GM19395 (cell line): ENCODE measurements around the gene RPS6KA1.
"Not testable (repeated sequence)": the region's sequence is repeated elsewhere in the genome, so short reads cannot be mapped to it uniquely, and the experiment has no call there.

Experiments used
- ATAC-seq: cut with Tn5 transposase; IDR thresholded peaks from one replicate; pipeline ENCODE4 v1.9.1; 2021; ENCODE audit warnings: mild to moderate bottlenecking, moderate library complexity; ENCODE audit not compliant: unreplicated experiment

The RPS6KA1 gene

GRCh38 chr1:26585471-26585870 is 55.9 kb downstream of the RPS6KA1 start:
- ATAC-seq = no peak

GRCh38 chr1:26593385-26593784 is 63.8 kb downstream of the RPS6KA1 start:
- no peak for ATAC-seq

- not testable (repeated sequence) for ATAC-seq
Observed at GRCh38 chr1:26594593-26594992, 65.0 kb downstream of the RPS6KA1 start.

DNA sequence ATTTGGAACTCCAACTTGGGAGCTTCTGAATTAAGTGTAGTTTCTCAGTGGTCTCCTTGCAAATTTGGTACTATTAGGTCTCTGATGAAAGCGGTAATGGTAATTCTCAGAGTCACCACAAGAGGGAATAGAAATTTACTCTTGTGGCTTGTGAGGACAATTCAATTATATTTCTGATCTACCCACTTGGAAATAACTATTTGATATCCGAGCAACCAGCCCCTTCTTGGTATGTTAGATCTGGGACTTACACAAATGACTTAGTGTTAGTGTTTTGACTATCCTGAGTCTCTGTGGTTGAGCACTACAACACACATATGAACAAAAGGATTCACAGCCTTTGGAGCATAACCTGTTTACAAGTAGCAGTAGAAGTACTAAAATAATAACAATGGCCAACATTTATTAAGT is 68.1 kb downstream of the RPS6KA1 start:
- no peak for ATAC-seq

DNA sequence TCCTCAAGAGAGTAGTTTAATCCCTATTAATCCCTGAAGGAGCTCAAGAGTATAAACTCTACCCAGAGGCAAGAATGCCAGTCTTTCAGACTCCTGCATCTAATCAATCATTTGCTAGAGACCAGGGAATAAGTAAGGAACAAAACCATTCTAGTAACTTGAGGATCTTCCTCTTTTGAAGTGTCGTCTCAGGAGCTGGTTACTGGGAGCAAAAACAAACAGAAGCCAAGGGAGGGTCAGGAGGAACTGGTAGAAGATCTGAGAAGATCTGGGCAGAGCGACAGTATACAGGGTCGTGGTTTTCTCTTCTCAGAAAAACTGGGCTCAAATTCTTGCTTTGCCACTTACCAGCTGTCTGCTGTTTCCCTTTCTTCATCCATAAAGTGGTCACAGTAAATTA is 69.3 kb downstream of the RPS6KA1 start:
- ATAC-seq = no peak

DNA sequence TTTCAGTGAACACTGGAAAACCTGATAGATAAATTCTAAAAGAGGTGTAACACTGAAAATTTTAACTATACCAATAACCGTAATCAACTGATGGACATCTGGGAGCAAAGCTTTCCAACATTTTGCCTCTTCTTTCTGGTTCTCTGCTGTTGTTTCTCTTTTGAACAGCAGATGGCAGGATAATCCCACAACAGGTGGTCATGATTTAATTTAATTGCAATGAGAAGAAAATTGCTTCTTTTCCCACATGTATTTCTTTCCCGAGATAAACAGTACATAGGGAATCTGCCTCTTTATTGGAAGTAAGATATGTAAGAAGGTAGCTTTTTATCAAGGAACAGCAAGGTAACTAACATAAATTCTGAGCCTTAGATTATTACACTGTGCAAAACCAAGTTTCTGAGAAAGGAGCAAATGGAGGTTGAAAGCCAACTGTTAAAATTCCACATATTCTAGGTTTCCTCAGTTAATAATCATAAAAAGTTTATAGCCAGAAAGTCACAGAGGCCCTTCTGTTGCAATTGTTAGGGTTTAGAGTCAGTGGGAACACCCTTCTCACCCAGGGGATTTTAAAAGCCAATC is 72.9 kb downstream of the RPS6KA1 start:
- ATAC-seq = no peak

DNA sequence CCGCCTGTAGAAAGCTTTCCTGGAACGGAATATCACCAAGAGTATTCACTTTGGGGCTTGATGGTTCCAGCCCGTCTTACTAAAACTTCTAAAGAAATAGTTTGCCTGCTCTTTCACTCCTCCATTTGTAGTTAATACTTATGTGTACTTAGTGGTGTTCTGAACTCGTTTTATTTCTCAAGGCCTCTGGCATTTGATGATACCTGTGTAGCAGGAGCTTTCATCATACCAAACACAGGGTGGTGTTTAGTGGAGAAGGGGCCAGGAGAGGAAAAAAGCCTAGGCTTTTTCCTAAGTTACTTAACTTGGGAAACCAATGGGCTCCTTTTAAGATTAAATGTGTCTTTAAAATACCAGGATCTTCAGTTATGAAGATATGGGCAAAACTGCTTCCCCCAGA is 74.3 kb downstream of the RPS6KA1 start:
- ATAC-seq = no peak

GRCh38 chr1:26607186-26607585 is 77.6 kb downstream of the RPS6KA1 start:
- no peak for ATAC-seq

DNA sequence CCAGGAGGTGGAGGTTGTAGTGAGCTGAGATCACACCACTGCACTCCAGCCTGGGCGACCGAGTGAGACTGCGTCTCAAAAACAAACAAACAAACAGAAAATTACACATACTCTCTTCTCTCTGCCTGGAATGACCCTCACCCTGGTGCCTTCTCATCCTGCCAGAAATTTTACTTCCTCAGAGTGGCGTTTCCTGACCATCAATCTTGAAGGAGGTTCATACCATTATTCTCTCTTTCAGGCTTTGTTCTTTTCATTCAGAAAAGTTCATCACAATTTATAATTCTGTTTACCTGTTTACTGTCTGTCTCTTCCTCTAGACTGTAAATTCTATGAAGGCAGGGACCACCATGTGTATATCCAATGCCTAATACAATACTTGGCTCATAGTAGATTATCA is 79.3 kb downstream of the RPS6KA1 start:
- no peak for ATAC-seq

DNA sequence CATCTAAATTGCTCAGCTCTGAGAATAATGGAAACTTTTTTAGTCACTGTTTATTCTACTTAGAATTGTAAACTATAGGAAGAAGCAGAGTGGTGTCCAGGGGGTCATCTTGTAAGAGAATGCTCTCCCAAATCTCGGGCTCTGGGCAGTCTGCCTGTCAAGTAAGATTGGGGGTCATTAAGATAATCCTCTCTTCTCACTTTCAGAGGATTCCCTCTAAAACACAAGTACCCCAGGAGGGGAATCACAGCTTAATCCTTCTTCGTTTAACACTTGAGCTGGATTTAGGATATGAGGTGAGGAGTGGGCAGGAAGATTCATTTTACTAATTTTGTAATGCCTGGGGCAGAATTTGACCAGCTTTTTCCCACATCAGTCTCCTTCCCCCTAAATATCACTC is 81.2 kb downstream of the RPS6KA1 start:
- no peak for ATAC-seq

DNA sequence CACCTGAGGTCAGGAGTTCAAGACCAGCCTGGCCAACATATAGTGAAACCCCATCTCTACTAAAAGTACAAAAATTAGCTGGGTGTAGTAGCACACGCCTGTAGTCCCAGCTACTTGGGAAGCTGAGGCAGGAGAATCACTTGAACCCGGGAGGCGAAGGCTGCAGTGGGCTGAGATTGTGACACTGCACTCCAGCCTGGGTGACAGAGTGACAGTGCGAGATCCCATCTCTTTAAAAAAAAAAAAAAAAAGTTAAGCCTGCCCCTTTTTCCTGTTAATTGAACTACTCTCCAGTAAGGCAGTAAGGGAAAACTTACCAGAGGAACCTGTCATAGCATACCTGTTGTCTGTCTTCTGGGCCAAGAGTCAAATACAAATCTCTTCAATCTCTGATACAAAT is 83.1 kb downstream of the RPS6KA1 start:
- not testable (repeated sequence) for ATAC-seq

GRCh38 chr1:26614655-26615411 is 85.3 kb downstream of the RPS6KA1 start:
- ATAC-seq = no peak

DNA sequence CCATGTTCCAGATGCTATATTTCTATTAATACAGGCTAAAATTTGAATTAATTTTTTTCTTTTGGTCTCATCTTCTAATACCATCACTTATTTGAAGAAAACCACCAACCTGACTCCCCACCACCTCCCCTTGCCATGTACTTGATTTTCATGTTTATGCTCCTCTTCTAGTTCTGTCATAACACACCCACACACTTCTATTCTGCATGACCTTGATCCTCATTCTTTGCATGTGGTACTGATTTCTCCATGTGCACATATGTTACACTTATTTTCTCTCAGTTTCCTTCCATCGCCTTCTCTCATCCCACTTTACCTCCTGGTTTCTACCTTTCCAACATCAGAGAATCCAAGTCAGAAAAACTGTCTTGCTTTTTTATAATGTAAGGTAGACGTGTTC is 87.3 kb downstream of the RPS6KA1 start:
- no peak for ATAC-seq

DNA sequence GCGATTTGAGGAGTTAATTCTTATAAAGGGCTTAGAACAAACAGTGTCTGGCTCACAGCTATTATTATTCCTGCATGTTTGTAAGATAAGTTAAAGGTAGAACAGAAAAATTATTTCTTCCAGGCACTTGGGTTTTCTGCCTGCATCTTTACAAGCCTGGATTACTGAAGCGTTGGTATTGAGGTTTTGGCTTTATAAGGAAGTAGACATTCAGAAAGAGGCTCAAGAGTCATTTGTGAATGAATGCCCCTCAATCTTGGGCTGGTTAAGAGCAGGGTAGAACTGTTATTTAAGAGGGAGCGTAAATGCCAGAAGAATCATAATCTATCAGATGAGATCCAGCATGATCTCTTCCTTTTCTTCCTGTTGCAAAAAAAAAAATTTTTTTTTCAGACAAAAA is 89.0 kb downstream of the RPS6KA1 start:
- ATAC-seq = no peak
